Parathyroid adenoma (tissue), 2 donors: ENCODE measurements around the gene TULP3.

Experiments used
- H2AFZ ChIP-seq: fragments of 300-600 bp; sonication (generic); one replicate; pipeline ENCODE4 v1.7.0; 2017; ENCODE audit warnings: antibody characterized with exemption, mild to moderate bottlenecking
- H3K27ac ChIP-seq: fragments of 300-600 bp; sonication (generic); one replicate; pipeline ENCODE4 v1.7.0; 2017
- H3K27me3 ChIP-seq: fragments of 300-600 bp; sonication (generic); one replicate; pipeline ENCODE4 v1.7.0; 2017; ENCODE audit warnings: low read length; ENCODE audit not compliant: control insufficient read depth, insufficient read depth
- H3K36me3 ChIP-seq: fragments of 300-600 bp; sonication (generic); one replicate; pipeline ENCODE4 v1.7.0; 2017; ENCODE audit warnings: low read length; ENCODE audit not compliant: control insufficient read depth, insufficient read depth
- H3K4me1 ChIP-seq: fragments of 300-600 bp; sonication (generic); one replicate; pipeline ENCODE4 v1.7.0; 2017; ENCODE audit warnings: control low read depth
- H3K4me2 ChIP-seq: fragments of 300-600 bp; sonication (generic); one replicate; pipeline ENCODE4 v1.7.0; 2017; ENCODE audit warnings: low read length
- H3K4me3 ChIP-seq: fragments of 300-600 bp; sonication (generic); one replicate; pipeline ENCODE4 v1.7.0; 2017; ENCODE audit warnings: low read depth, low read length
- H3K79me2 ChIP-seq: fragments of 300-600 bp; sonication (generic); one replicate; pipeline ENCODE4 v1.7.0; 2017; ENCODE audit warnings: control low read depth
- H3K9ac ChIP-seq: fragments of 300-600 bp; sonication (generic); one replicate; pipeline ENCODE4 v1.7.0; 2017; ENCODE audit warnings: mild to moderate bottlenecking
- H3K9me3 ChIP-seq: fragments of 300-600 bp; sonication (generic); one replicate; pipeline ENCODE4 v1.7.0; 2017; ENCODE audit warnings: low read length; ENCODE audit not compliant: control insufficient read depth
- CTCF ChIP-seq: fragments of 300-600 bp; sonication (generic); IDR thresholded peaks from one replicate; pipeline ENCODE4 v1.7.0; 2017; ENCODE audit warnings: antibody characterized with exemption, mild to moderate bottlenecking
- donor health status: primary hyperparathyroidism.

TULP3 gene

GRCh38 chr12:2963760-2964292 lies 73.1 kb downstream of the TULP3 start:
- Histone ChIP-seq H3K4me3 (no peak overlapping the region), H3K4me2 (no peak overlapping the region), H3K9ac (no peak overlapping the region), H3K36me3 (no peaks in the 10 kb centered on the region), H3K4me1 (no peaks in the 10 kb centered on the region), H3K79me2 (no peaks in the 10 kb centered on the region), H2AFZ (no peak overlapping the region), H3K27me3 (no peaks in the 10 kb centered on the region), H3K9me3 (no peaks in the 10 kb centered on the region), H3K27ac (peak overlapping the region; percentile 36)
- TF ChIP-seq CTCF = no peak

- Histone ChIP-seq H3K9ac (no peak overlapping the region), H3K9me3 (no peaks in the 10 kb centered on the region), H2AFZ (no peak overlapping the region), H3K27me3 (no peaks in the 10 kb centered on the region), H3K27ac (no peak overlapping the region), H3K4me2 (no peak overlapping the region), H3K4me3 (no peak overlapping the region), H3K79me2 (peaks cover 2% of the 10 kb centered on the region), H3K36me3 (no peaks in the 10 kb centered on the region), H3K4me1 (no peaks in the 10 kb centered on the region)
- TF ChIP-seq CTCF = no peak
Measured at GRCh38 chr12:2967651-2968050, 77.0 kb downstream of the TULP3 start.

- H2AFZ ChIP-seq = no peak overlapping the region
- no peak overlapping the region for H3K4me3 ChIP-seq
- no peak overlapping the region for H3K9ac ChIP-seq
- H3K9me3 ChIP-seq = no peaks in the 10 kb centered on the region
- no peak overlapping the region for H3K27ac ChIP-seq
- peaks cover 2% of the 10 kb centered on the region for H3K79me2 ChIP-seq
- H3K4me1 ChIP-seq = no peaks in the 10 kb centered on the region
- H3K27me3 ChIP-seq = no peaks in the 10 kb centered on the region
- H3K4me2 ChIP-seq = no peak overlapping the region
- no peaks in the 10 kb centered on the region for H3K36me3 ChIP-seq
- TF ChIP-seq CTCF = no peak
Measured at GRCh38 chr12:2970744-2971143, 80.1 kb downstream of the TULP3 start.

GRCh38 chr12:2973566-2973965 lies 82.9 kb downstream of the TULP3 start:
- TF ChIP-seq CTCF = no peak
- Histone ChIP-seq H3K9me3 (no peaks in the 10 kb centered on the region), H3K4me1 (no peaks in the 10 kb centered on the region), H3K27ac (no peak overlapping the region), H3K4me2 (no peak overlapping the region), H3K4me3 (no peak overlapping the region), H2AFZ (no peak overlapping the region), H3K9ac (no peak overlapping the region), H3K27me3 (no peaks in the 10 kb centered on the region), H3K36me3 (no peaks in the 10 kb centered on the region), H3K79me2 (peaks cover 2% of the 10 kb centered on the region)

GRCh38 chr12:2974560-2974971 lies 83.9 kb downstream of the TULP3 start:
- Histone ChIP-seq H3K36me3 (no peaks in the 10 kb centered on the region), H3K79me2 (peaks cover 2% of the 10 kb centered on the region), H3K27ac (no peak overlapping the region), H3K9ac (no peak overlapping the region), H3K4me1 (no peaks in the 10 kb centered on the region), H3K4me2 (no peak overlapping the region), H3K27me3 (no peaks in the 10 kb centered on the region), H3K4me3 (no peak overlapping the region), H3K9me3 (no peaks in the 10 kb centered on the region), H2AFZ (no peak overlapping the region)
- no peak for TF ChIP-seq CTCF
